SU-DHL-6 (cell line): ENCODE data around the gene PSMB11.

Experiments used
- H2AFZ ChIP-seq: fragments of 200-600 bp; sonication (generic); 2 replicates; pipeline ENCODE4 v1.6.1; 2014; ENCODE audit warnings: low read depth, mild to moderate bottlenecking, moderate library complexity, mixed read lengths, antibody characterized with exemption, low read length; ENCODE audit not compliant: severe bottlenecking
- H3F3A ChIP-seq: fragments of 200-600 bp; shearing (Covaris generic); 2 replicates; pipeline ENCODE4 v1.6.0; 2016; ENCODE audit warnings: antibody characterized with exemption, mild to moderate bottlenecking; ENCODE audit not compliant: insufficient read depth
- H3K27ac ChIP-seq: fragments of 200-600 bp; sonication (generic); 2 replicates; pipeline ENCODE4 v1.5.1; 2016; ENCODE audit warnings: low read depth, mild to moderate bottlenecking, low read length, moderate library complexity, mixed read lengths
- H3K27me3 ChIP-seq: fragments of 200-600 bp; sonication (generic), shearing (Covaris generic); 2 replicates; pipeline ENCODE4 v1.6.0; 2014; ENCODE audit warnings: mild to moderate bottlenecking, low read length
- H3K36me3 ChIP-seq: fragments of 200-600 bp; sonication (generic); 2 replicates; pipeline ENCODE4 v1.6.1; 2014; ENCODE audit warnings: mild to moderate bottlenecking, low read length, mixed read lengths
- H3K4me2 ChIP-seq: fragments of 300-600, 200-600 bp; shearing (Covaris generic), sonication (generic); 2 replicates; pipeline ENCODE4 v1.6.0; 2014; ENCODE audit warnings: low read length, low read depth, mild to moderate bottlenecking; ENCODE audit not compliant: poor library complexity, severe bottlenecking
- H3K4me3 ChIP-seq: fragments of 200-600 bp; sonication (generic); 2 replicates; pipeline ENCODE4 v1.5.1; 2014; ENCODE audit warnings: antibody characterized with exemption, low read length, mild to moderate bottlenecking, mixed read lengths; ENCODE audit not compliant: insufficient read depth, poor library complexity, severe bottlenecking
- H3K79me2 ChIP-seq: fragments of 200-600 bp; sonication (generic); 2 replicates; pipeline ENCODE4 v1.6.1; 2014; ENCODE audit warnings: mild to moderate bottlenecking, low read length, moderate library complexity; ENCODE audit not compliant: insufficient read depth
- H3K9ac ChIP-seq: fragments of 200-600 bp; sonication (generic); 2 replicates; pipeline ENCODE4 v1.7.0; 2014; ENCODE audit warnings: mild to moderate bottlenecking, low read length
- H3K9me2 ChIP-seq: fragments of 200-600 bp; sonication (generic); replicated peaks from 2 replicates; pipeline ENCODE4 v1.6.1; 2014; ENCODE audit warnings: low read length; ENCODE audit not compliant: insufficient read depth
- H3K9me3 ChIP-seq: fragments of 200-600 bp; sonication (generic); 2 replicates; pipeline ENCODE4 v1.6.1; 2014; ENCODE audit warnings: low read length, mixed read lengths; ENCODE audit not compliant: insufficient read depth
- H4K20me1 ChIP-seq: fragments of 200-600 bp; sonication (generic); 2 replicates; pipeline ENCODE4 v1.6.1; 2014; ENCODE audit warnings: low read depth, mild to moderate bottlenecking, antibody characterized with exemption, low read length, moderate library complexity, mixed read lengths
- EZH2phosphoT487 ChIP-seq: fragments of 200-600 bp; sonication (generic), shearing (Covaris generic); conservative IDR thresholded peaks from 2 replicates; pipeline ENCODE4 v1.6.1; 2018; ENCODE audit warnings: mild to moderate bottlenecking, antibody characterized with exemption, low read length, moderate library complexity, mixed read lengths
- TF ChIP-seq, protein P1 (sequence below): fragments of 200-600 bp; sonication (generic); IDR thresholded peaks from one replicate; pipeline ENCODE4 v1.5.1; 2017; ENCODE audit warnings: antibody characterized with exemption, mild to moderate bottlenecking, low read length, moderate library complexity; ENCODE audit not compliant: insufficient read depth, poor library complexity, severe bottlenecking

The PSMB11 gene, protein sequence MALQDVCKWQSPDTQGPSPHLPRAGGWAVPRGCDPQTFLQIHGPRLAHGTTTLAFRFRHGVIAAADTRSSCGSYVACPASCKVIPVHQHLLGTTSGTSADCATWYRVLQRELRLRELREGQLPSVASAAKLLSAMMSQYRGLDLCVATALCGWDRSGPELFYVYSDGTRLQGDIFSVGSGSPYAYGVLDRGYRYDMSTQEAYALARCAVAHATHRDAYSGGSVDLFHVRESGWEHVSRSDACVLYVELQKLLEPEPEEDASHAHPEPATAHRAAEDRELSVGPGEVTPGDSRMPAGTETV

DNA sequence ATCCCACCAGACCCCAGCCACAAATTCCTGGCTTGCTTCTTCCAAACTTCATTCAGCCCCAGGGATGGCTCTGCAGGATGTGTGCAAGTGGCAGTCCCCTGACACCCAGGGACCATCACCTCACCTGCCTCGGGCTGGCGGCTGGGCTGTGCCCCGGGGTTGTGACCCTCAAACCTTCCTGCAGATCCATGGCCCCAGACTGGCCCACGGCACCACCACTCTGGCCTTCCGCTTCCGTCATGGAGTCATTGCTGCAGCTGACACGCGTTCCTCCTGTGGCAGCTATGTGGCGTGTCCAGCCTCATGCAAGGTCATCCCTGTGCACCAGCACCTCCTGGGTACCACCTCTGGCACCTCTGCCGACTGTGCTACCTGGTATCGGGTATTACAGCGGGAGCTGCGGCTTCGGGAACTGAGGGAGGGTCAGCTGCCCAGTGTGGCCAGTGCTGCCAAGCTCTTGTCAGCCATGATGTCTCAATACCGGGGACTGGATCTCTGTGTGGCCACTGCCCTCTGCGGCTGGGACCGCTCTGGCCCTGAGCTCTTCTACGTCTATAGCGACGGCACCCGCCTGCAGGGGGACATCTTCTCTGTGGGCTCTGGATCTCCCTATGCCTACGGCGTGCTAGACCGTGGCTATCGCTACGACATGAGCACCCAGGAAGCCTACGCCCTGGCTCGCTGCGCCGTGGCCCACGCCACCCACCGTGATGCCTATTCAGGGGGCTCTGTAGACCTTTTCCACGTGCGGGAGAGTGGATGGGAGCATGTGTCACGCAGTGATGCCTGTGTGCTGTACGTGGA, at the start of gene PSMB11:
TSS of gene PSMB11 (plus strand) at position 51 of the 804 bp plus-strand sequence. CDS start at position 65, 14 bp downstream.
- H3K79me2 ChIP-seq, result no peaks in the 10 kb centered on the region
- H3K9me3 ChIP-seq, result no peaks in the 10 kb centered on the region
- no peak within 1 kb of the TSS for H2AFZ ChIP-seq
- no peaks in the 10 kb centered on the region for H3K27me3 ChIP-seq
- TF ChIP-seq, protein P1, sequence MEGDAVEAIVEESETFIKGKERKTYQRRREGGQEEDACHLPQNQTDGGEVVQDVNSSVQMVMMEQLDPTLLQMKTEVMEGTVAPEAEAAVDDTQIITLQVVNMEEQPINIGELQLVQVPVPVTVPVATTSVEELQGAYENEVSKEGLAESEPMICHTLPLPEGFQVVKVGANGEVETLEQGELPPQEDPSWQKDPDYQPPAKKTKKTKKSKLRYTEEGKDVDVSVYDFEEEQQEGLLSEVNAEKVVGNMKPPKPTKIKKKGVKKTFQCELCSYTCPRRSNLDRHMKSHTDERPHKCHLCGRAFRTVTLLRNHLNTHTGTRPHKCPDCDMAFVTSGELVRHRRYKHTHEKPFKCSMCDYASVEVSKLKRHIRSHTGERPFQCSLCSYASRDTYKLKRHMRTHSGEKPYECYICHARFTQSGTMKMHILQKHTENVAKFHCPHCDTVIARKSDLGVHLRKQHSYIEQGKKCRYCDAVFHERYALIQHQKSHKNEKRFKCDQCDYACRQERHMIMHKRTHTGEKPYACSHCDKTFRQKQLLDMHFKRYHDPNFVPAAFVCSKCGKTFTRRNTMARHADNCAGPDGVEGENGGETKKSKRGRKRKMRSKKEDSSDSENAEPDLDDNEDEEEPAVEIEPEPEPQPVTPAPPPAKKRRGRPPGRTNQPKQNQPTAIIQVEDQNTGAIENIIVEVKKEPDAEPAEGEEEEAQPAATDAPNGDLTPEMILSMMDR, result no peak
- no peak for TF ChIP-seq EZH2phosphoT487
- no peak within 1 kb of the TSS for H3K4me3 ChIP-seq
- H3K9ac ChIP-seq, result no peak within 1 kb of the TSS
- H4K20me1 ChIP-seq, result no peaks in the 10 kb centered on the region
- no peaks in the 10 kb centered on the region for H3F3A ChIP-seq
- H3K36me3 ChIP-seq, result no peaks in the 10 kb centered on the region
- H3K27ac ChIP-seq, result no peak within 1 kb of the TSS
- H3K4me2 ChIP-seq, result no peak within 1 kb of the TSS
- H3K9me2 ChIP-seq, result no peaks in the 10 kb centered on the region

DNA sequence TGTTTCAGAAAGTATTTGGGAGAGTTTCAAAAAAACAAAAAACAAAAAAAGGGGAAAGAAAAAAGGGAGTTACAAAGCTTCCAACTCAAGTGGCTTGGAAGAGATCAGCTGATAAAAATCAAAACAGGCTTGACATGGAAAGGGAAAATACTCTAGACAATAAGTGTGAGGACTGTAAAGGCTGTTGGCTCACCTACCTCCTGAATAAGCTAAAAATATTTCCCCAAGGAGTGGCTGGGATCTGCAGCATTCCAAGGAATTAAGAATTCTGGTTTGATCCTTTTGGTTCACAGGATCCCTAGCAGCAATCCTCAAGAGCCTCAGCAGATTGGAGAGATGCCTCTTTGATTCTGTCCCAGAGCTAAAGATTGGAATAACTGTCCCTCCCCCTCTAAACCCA, 48.5 kb upstream of the PSMB11 start:
- Histone ChIP-seq H3K9me2 (no peaks in the 10 kb centered on the region), H3K4me2 (no peak overlapping the region), H3K4me3 (no peak overlapping the region), H3K9ac (no peak overlapping the region), H3K27ac (no peak overlapping the region), H2AFZ (no peak overlapping the region), H3K79me2 (no peaks in the 10 kb centered on the region), H3K36me3 (no peaks in the 10 kb centered on the region), H3F3A (no peaks in the 10 kb centered on the region), H4K20me1 (no peaks in the 10 kb centered on the region), H3K27me3 (no peaks in the 10 kb centered on the region), H3K9me3 (no peaks in the 10 kb centered on the region)
- TF ChIP-seq, protein P1, result no peak
- TF ChIP-seq EZH2phosphoT487, result no peak

DNA sequence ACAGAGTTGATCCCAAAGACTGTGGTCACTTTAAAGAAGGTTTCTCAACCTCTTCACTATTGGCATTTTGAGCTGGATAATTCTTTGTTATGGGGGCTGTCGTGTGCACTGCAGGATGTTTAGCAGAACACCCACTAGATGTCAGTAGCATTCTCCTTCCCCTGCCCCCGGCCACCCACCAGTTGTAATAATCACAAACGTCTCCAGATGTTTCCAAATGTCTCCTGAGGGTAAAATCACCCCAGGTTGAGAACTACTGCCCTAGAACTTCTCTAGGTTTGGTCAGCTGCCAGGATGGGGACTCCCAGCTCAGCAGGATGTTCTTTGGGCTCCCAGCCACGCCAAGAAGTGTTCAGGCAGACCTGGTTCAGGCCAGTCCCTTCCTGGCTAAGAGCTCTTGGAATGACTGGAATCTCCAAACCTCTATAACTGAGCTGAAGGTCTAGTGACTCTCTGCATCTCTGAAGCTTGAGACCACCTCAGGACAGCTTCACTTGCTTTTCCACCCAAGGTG, 47.2 kb upstream of the PSMB11 start:
- no peak overlapping the region for H2AFZ ChIP-seq
- H3K9me3 ChIP-seq, result no peaks in the 10 kb centered on the region

More for the DNA sequence above, 47.2 kb upstream of the PSMB11 start:
- Histone ChIP-seq H3K36me3 (no peaks in the 10 kb centered on the region), H3F3A (no peaks in the 10 kb centered on the region), H3K9me2 (no peaks in the 10 kb centered on the region), H3K4me3 (no peak overlapping the region), H3K27me3 (no peaks in the 10 kb centered on the region), H3K79me2 (no peaks in the 10 kb centered on the region), H3K4me2 (no peak overlapping the region), H3K9ac (no peak overlapping the region), H3K27ac (no peak overlapping the region), H4K20me1 (no peaks in the 10 kb centered on the region)
- TF ChIP-seq, protein P1, result peak; percentile 69
- no peak for TF ChIP-seq EZH2phosphoT487
